Fibroblast of lung (primary cell): ENCODE measurements around the gene LRRC8E. TPM values are rescaled to one million over a fixed set of nuclear protein-coding genes. Genes with fewer than 3 reads are reported as not detected.
A peak's percentile ranks its signal among the peaks of the same experiment; 100 is the strongest.

Experiments
- DNase-seq, 2 donors: peaks; one replicate each; pipeline versions ENCODE4 v3.0.0 to v3.0.0-alpha.2; 2010; ENCODE audit warnings: low read depth in 2 of 2
- H2AFZ ChIP-seq: 2 replicates; pipeline ENCODE4 v1.5.1; 2012; ENCODE audit warnings: low read length, control low read depth, inconsistent platforms
- H3K27ac ChIP-seq: 2 replicates; pipeline ENCODE4 v1.5.1; 2011; ENCODE audit warnings: low read length, control low read depth; ENCODE audit not compliant: insufficient read depth
- H3K27me3 ChIP-seq: 2 replicates; pipeline ENCODE4 v1.5.1; 2011; ENCODE audit warnings: mild to moderate bottlenecking, low read length; ENCODE audit not compliant: control insufficient read depth, insufficient read depth
- H3K36me3 ChIP-seq: 2 replicates; pipeline ENCODE4 v1.5.1; 2011; ENCODE audit warnings: low read length; ENCODE audit not compliant: control insufficient read depth, insufficient read depth
- H3K4me1 ChIP-seq: 2 replicates; pipeline ENCODE4 v1.5.1; 2011; ENCODE audit warnings: low read length; ENCODE audit not compliant: control insufficient read depth, insufficient read depth; ENCODE audit errors: extremely low read depth
- H3K4me2 ChIP-seq: 2 replicates; pipeline ENCODE4 v1.5.1; 2011; ENCODE audit warnings: low read length, control low read depth; ENCODE audit not compliant: insufficient read depth; ENCODE audit errors: extremely low read depth
- H3K4me3 ChIP-seq, 4 experiments: fragments of 200-600 bp in 1 of 4; sonication (generic) in 1 of 4; replicated peaks in 1 of 4; 2 replicates each; pipeline ENCODE4 v1.5.1; 2011 to 2016; ENCODE audit warnings: low read length in 4 of 4, low read depth in 3 of 4, mild to moderate bottlenecking in 3 of 4, control low read depth in 2 of 4, inconsistent platforms in 1 of 4, mixed read lengths in 1 of 4; ENCODE audit not compliant: insufficient read depth in 1 of 4; ENCODE audit errors: control extremely low read depth in 1 of 4
- H3K79me2 ChIP-seq: 2 replicates; pipeline ENCODE4 v1.5.1; 2012; ENCODE audit warnings: mild to moderate bottlenecking, low read length, inconsistent platforms; ENCODE audit not compliant: control insufficient read depth, insufficient read depth
- H3K9ac ChIP-seq: 2 replicates; pipeline ENCODE4 v1.5.1; 2011; ENCODE audit warnings: mild to moderate bottlenecking, low read length, control low read depth; ENCODE audit not compliant: insufficient read depth
- H3K9me3 ChIP-seq: 2 replicates; pipeline ENCODE4 v1.5.1; 2012; ENCODE audit warnings: low read depth, low read length; ENCODE audit not compliant: control insufficient read depth, insufficient read depth
- H4K20me1 ChIP-seq: 2 replicates; pipeline ENCODE4 v1.5.1; 2011; ENCODE audit warnings: low read length; ENCODE audit not compliant: control insufficient read depth, insufficient read depth; ENCODE audit errors: extremely low read depth
- CTCF ChIP-seq, 2 donors: IDR thresholded peaks in 1 of 2; conservative IDR thresholded peaks in 1 of 2; 1 replicate in 1 of 2; 2 replicates in 1 of 2; pipeline ENCODE4 v1.5.1; 2011 to 2012; ENCODE audit warnings: low read length in 2 of 2, control low read depth in 1 of 2, inconsistent platforms in 1 of 2, low read depth in 1 of 2, mild to moderate bottlenecking in 1 of 2
- EZH2 ChIP-seq: IDR thresholded peaks from 2 replicates; pipeline ENCODE4 v1.5.1; 2012; ENCODE audit warnings: low read length, control low read depth, mild to moderate bottlenecking; ENCODE audit errors: missing control alignments
- polyA plus RNA-seq, 2 donors: library from polyadenylated mRNA; depleted of rRNA in 1 of 2; stranded (reverse) in 1 of 2; unstranded in 1 of 2; fragments of >200 nt; gene quantifications; 2 replicates each; pipeline ENCODE4 v1.2.1, GENCODE V29; 2011 to 2012; ENCODE audit warnings: missing spikeins in 1 of 2
- total RNA-seq: library from RNA; depleted of rRNA; stranded (reverse); fragments of >200 nt; gene quantifications from 2 replicates; pipeline ENCODE4 v1.2.1, GENCODE V29; 2014

LRRC8E gene
- total and polyA plus RNA-seq, 2 donors (not counting 1 experiment from before 2014, with no cell fraction given) = 3.0 to 3.7 TPM

- H3K27me3 ChIP-seq = peaks cover 17% of the 10 kb centered on the region
- H3K36me3 ChIP-seq = no peaks in the 10 kb centered on the region
- H3K4me3 ChIP-seq = no peak within 1 kb of the TSS
- no peak within 1 kb of the TSS for H3K4me2 ChIP-seq
- no peak within 1 kb of the TSS for H3K27ac ChIP-seq
- H3K79me2 ChIP-seq = no peaks in the 10 kb centered on the region
- no peaks in the 10 kb centered on the region for H3K9me3 ChIP-seq
- H2AFZ ChIP-seq = no peak within 1 kb of the TSS
- H3K9ac ChIP-seq = no peak within 1 kb of the TSS
- TF ChIP-seq EZH2 = peak; percentile 98
- TF ChIP-seq CTCF (conservative IDR thresholded peaks at IDR 0.05 in 1 of 2, IDR thresholded peaks at IDR 0.05 in 1 of 2; ENCODE audit: low read depth in 1 of 2, low read length in 2 of 2) = no peak
- no peak for DNase-seq
- peaks cover 3% of the 10 kb centered on the region for H3K4me1 ChIP-seq
- no peaks in the 10 kb centered on the region for H4K20me1 ChIP-seq
Observed at GRCh38 chr19:7874076-7874896, 14.0 kb upstream of the LRRC8E start, which contains the start of gene PRR36. PRR36 (minus strand) TSS chr19:7874390; CDS start chr19:7873689, 701 bp downstream.

- Histone ChIP-seq H3K27me3 (peaks cover 17% of the 10 kb centered on the region), H3K9ac (no peak overlapping the region)
- DNase-seq = no peak
Observed at GRCh38 chr19:7874897-7875273, 13.4 kb upstream of the LRRC8E start.

GRCh38 chr19:7877249-7877836 lies 11.0 kb upstream of the LRRC8E start:
- H3K27ac ChIP-seq = no peak overlapping the region
- no peaks in the 10 kb centered on the region for H3K79me2 ChIP-seq
- H3K4me3 ChIP-seq = no peak overlapping the region
- H3K27me3 ChIP-seq = peaks cover 17% of the 10 kb centered on the region
- H3K4me2 ChIP-seq = no peak overlapping the region
- no peaks in the 10 kb centered on the region for H3K9me3 ChIP-seq
- no peak for DNase-seq
- H4K20me1 ChIP-seq = no peaks in the 10 kb centered on the region
- H3K9ac ChIP-seq = no peak overlapping the region
- H3K36me3 ChIP-seq = no peaks in the 10 kb centered on the region
- H2AFZ ChIP-seq = no peak overlapping the region
- no peak for TF ChIP-seq CTCF (conservative IDR thresholded peaks at IDR 0.05 in 1 of 2, IDR thresholded peaks at IDR 0.05 in 1 of 2; ENCODE audit: low read depth in 1 of 2, low read length in 2 of 2)
- TF ChIP-seq EZH2 = no peak
- H3K4me1 ChIP-seq = no peaks in the 10 kb centered on the region

More at GRCh38 chr19:7874897-7875273, 13.4 kb upstream of the LRRC8E start:
- Histone ChIP-seq H3K4me3 (no peak overlapping the region), H3K27ac (no peak overlapping the region), H2AFZ (no peak overlapping the region), H4K20me1 (no peaks in the 10 kb centered on the region), H3K4me2 (no peak overlapping the region), H3K79me2 (no peaks in the 10 kb centered on the region), H3K9me3 (no peaks in the 10 kb centered on the region), H3K36me3 (no peaks in the 10 kb centered on the region), H3K4me1 (peaks cover 3% of the 10 kb centered on the region)
- TF ChIP-seq EZH2 = no peak
